IPS-NIHi7 (cell line): Measurements from ENCODE around the gene SYS1.

Experiments
- DNase-seq: peaks from one replicate; pipeline ENCODE4 v3.0.0; 2012; ENCODE audit warnings: mixed read lengths; ENCODE audit errors: extremely low spot score

The SYS1 gene

DNA sequence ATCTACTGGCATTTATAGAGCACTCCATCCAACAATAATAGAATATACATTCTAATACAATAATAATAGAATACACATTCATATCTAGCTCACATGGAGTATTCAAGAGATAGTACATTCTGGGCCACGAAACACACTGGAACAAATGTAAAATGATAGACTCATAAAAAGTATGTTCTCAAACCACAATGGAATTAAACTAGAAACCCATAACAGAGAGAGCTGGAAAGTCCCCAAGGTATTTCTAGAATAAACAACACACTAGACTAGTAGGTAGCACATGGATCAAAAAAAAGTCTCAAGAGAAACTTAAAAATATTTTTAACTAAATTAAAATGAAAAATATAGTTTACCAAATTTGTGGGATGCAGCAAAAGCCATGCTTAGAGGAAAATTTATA is 24.3 kb downstream of the SYS1 start:
- no peak for DNase-seq

DNA sequence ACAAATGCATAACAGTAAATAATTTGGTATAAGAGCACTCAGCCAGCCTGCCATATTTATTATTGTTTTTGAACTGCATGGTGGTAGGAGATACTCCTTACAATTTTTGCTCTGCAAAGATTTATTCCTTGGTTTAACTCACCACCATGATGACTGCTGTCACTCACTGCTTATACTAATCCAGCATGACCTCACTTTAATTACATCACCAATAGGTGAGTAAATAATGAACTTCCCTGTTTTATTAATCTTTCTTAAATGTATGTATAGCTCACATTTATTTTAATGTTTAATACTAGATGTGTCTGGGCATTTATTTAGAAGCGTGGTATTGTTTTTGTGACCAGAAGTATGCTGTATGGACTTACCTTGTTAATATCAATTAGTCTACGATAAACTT is 28.0 kb downstream of the SYS1 start:
- no peak for DNase-seq

DNA sequence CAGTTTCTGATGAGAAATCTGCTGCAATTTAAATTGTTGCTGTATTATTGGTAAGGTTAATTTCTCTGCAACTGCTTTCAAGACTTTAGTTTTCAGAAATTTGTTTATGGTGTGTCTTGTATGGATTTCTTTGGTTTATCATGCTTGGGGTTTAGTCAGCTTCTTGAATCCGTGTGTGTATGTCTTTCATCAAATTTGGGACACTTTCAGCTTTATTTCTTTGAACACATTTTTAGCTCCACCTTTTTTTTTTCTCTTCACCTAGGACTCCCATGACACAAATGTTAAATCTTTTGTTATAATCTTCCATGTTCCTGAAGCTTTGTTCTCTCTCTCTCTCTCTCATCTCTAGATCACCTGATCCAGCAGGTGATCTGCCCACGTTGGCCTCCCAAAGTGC is 28.6 kb downstream of the SYS1 start:
- no peak for DNase-seq

DNA sequence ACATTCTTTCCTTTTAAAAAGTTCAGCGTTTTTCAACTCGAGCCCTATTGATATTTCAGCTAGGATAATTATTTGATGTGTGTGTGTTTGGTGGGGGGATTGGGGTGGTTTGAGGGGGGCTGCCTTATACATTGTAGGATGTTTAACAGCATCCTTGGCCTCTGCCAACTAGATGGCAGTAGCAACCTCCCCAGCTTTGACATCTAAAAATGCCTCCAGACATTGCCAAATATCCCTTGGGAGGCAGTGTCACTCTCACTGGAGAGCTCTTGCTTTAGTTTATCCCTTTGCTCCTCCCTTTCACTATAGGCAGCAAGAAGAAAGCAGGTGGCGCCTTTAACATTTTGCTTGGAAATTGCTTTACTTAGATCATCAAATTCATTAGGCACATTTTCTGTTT is 29.8 kb downstream of the SYS1 start:
- DNase-seq = no peak

DNA sequence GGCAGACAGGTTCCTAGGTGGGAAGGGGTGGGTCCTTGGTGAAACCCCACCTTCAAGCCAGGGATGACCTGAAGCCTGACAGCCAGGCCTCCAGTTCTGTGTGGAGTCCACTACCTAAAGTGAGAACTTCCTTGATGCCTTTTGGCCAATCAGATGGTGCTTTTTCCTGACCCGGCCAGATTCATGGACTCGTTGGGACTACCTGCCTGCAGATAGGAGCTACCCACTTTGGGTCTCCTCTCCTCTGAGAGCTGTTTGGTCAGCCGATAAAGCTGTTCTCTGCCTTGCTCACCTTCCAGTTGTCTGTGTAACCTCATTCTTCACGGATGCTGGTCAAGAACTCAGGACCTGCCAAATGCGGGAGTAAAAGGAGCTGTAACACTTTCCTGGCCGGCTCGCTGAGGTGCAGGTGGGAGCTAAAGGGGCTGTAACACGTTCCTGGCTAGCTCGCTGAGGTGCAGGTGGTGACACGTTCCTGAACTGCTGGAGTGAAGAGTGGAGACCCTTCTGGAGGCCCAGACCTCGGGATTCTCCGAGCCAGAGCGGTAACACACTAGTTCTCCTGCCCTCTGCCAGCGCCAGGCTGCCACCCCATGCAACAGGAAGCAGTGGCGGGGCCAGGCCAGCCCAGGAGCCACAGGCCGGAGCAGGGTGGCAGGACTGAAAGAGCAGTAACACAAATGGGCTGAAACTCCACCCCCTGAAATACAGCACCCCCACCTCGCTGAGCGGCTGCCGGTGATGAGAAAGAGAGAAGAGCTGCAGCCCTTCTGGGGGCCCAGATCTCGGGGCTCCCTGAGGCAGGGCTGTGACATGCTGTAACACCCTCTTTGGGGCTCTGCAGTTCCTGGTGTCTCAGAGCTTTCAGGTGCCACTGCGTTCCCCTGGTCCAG is 31.5 kb downstream of the SYS1 start:
- DNase-seq = no peak

DNA sequence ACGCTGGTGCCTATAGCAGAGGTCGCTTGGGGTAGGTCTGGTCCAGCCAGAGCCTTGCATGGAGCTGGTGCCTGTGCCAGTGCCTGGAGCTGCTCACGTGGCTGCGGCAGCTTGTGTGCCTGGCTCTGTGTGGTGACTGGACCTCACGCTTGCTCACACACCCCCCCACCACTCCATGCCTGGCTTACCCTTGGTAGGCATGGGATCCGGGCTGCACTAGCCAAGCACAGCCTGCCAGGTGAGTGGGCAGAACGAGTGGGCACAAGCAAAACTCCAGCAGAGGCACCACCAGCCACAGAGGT is 32.1 kb downstream of the SYS1 start:
- DNase-seq = no peak

DNA sequence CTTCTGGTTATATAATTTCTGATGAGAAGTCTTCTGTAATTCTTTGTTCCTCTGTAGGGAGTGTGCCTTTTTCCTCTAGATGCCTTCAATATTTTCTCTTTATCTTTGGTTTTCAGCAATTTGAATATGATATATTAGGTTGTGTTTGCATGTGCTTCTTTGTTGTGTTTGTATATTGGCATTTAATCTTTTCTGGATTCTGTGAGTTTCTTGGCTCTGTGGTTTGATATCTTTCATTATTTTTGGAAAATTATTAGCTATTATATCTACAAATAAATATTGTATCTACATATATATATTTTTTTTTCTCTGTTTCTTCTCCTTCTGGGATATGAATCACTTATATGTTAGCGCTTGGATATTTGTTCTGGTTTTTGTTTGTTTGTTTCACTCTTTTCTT is 36.1 kb downstream of the SYS1 start:
- DNase-seq = no peak

DNA sequence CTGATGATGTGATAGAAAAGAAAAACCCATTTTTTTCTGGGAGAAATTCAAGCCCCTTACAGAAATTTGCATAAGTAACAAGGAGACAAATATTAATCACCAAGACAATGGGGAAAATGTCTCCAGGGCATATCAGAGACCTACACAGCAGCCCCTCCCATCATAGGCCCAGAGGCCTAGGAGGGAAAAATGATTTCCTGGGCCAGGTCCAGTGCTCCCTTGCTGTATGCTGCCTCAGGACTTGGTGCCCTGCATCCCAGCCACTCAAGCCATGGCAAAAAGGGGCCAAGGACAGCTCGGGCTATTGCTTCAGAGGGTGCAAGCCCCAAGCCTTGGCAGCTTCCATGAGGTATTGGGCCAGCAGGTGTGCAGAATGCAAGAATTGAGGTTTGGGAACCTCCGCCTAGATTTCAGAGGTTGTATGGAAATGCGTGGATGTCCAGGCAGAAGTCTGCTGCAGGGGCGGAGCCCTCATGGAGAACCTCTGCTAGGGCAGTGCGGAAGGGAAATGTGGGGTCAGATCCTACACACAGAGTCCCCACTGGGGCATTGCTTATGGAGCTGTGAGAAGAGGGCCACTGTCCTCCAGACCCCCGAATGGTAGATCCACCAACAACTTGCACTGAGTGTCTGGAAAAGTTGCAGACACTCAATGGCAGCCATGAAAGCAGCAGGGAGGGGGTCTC is 37.5 kb downstream of the SYS1 start:
- no peak for DNase-seq

DNA sequence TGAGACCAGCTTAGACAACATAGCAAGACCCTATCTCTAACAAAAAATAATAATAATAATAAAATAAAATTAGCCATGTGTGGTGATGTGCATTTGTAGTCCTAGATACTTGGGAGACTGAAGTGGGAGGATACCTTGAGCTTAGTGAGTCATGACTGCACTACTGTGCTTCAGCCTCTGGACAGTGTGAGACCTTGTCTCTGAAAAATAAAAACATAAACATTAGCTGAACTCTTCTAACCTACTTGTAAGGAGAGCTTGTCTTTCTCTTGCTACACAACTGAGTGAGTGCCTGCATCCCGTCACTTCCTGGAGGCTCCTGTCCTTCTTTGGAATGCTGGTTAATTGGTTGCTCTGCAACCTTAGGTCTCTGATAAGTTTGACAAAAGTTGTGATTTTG is 40.0 kb downstream of the SYS1 start:
- DNase-seq = no peak

DNA sequence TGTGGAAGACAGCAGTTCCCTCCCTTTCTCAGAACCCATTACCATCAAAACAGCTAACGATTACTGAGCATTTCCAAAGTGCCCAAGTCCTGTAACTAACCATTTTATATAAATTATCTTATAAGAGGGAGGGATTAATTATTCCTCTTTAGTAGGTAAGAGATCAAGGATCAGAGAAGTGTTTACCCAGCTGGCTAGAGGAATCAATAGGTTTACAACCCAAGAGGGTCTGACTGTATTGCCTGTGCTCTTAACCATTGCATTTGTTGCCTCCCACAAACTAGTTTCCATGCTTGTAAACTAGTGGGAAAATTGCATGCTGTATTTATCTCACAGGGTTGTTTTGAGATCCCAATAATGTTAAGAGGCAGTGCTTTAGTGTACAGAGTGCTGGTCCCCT is 41.5 kb downstream of the SYS1 start:
- DNase-seq = no peak

DNA sequence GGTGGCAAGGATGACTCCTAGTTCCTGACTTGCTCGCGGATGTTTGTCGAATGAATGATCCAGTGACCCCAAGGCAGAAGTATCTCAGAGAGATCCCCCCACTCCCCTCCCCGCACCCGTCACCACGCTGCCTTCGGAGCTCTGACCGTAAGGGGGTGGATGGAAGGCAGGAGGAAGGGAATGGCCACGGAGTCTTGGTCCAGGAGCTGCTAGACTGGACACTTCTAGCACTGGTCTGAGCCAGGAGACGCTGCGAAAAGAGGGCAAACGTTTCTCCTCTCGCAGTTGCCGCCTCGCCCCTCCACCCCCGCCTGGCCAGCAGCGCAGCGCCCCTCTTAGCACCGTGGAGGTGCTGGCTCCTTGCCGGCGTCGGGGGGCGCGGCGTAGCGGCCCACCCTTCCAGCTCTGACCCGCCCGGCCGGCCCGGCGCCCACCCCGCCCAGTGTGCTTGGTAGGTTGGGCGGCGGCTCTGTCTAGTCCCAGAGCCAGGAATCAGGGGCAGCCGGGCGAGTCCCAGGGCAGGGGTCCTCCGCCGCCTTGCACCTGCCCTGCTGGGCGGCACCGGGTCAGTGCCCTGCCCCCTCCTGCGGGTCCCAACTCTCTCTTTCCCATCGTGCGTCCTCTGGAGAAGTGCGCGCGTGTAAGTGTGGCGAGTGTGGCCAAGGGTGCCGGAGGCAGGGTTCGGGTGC is 42.8 kb downstream of the SYS1 start:
- DNase-seq = peak; percentile 48

DNA sequence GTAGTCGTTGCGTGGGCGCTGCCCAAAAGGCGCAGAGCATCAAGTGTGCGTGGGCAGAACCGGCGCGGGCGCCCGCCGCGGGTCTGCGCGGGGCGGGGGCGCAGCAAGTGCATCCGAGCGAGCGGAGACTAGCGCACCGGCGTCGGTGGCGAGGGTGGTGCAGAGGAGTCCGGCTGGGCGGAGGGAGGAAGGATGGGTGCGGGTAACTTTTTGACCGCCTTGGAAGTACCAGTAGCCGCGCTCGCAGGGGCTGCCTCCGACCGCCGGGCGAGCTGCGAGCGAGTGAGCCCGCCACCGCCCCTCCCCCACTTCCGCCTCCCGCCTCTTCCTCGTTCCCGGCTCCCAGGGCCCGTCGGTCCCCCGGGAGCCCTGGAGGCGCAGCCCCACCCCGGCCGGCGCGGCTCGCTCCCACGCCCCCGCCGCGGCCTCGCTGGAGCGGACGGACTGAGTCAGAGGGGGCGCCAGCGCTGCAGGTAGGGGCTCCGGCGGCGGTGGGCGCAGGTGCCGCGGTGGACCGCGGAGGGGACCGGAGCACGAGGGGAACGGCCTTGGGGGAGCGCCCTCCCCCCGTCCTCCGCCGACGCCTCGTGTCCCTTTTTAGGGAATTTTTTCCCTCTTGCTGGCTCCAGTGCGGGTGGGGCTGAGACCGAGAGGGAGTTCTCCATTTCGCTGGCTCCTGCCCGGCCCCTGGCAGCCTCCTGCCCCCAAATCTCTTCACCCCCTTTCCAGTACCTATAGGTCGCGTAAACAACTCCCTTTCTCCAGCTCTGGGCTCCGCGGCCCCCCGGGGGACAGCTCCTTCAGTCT is 43.5 kb downstream of the SYS1 start:
- peak; percentile 77 for DNase-seq

DNA sequence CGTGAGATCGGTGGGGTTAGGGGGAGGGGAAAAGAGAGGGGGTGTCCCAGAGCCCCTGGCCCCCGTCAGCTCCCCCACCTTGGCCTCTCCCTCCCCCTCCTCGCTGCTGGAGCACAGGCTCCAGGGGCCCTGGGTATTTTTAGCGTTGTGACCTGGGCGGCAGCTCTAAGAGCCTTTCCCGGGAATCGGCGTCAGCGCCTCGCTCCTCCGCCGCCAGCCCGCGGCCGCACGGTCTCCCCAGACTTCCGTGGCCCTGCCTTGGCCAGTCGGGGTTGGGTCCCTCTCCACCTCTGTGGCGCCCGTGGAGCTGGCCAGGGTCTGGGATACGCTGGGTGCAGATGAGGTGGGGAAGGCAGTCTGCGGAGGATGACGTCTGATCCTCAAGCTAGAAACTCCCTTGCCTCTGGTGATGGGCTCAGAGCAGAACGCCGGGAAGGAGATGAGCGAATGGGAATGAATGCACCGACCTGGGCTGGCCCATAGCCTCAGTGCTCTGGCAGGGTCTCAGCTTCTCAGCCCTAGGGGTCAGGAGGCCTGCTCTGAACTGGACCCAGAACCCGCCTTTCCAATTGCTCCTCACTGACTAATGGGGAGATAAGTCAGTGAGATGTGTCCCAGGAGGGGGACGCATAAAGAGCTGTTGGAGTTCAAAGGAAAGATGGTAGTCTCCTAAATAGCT is 44.2 kb downstream of the SYS1 start:
- DNase-seq = peak; percentile 45

DNA sequence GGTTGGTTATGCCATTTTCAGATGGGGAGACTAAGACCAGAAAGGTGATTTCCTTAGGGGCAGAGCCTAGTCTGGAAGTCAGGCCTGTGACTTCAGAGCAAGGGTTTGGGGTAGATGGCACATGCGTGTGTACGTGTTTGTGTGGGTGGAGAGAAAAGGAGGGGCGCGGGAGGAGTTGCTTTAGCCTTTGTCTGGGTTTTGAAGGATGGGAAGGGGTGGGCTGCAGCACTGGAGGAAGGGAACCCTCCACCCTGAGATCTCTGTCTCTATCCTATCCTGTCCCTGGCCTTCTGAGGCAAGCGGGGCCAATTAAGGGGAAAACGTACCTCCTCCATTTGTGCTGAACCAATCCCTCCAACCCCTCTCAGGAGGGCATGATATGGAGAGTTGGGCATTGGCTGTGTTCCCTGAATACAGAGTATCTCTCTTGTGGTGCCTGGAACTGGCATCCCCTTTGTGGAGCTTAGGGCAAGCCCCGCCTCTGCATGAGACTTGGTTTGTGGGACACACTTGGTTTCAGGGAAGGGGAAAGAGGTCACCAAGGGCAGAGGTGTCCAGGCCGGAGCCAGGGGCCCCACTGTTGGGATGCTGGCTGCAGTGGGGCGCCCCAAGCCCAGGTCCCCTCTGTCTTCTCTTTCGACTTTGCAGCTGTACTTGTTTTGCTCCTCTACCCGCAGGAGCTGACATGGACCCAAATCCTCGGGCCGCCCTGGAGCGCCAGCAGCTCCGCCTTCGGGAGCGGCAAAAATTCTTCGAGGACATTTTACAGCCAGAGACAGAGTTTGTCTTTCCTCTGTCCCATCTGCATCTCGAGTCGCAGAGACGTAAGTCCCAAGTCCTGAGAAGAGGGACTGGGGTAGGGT is 45.1 kb downstream of the SYS1 start, which contains the start of gene DBNDD2:
DBNDD2 (plus strand) TSS at position 507 of the 863 bp plus-strand sequence; CDS start at position 686, 179 bp downstream.
- DNase-seq = no peak

DNA sequence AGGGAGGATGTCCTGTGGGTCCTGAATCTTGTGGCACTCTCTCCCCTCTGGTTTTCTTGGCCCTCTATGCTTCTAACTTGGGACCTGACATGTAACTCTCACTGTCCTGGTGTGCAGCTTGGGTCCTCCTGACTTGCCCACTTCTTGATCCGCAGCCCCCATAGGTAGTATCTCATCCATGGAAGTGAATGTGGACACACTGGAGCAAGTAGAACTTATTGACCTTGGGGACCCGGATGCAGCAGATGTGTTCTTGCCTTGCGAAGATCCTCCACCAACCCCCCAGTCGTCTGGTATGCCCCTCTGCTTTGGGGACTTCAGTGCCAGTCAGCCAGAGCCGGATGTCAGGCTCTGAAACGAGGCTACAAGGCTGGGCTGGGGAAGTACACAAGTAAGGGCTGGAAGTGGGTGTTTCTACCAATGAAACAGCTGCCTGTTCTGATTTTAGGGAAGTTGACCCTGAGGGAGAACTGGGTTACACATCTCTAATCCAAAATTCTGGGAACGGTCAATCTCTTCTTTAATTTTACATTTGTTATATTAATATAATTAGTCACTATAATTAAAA is 45.8 kb downstream of the SYS1 start:
- no peak for DNase-seq

DNA sequence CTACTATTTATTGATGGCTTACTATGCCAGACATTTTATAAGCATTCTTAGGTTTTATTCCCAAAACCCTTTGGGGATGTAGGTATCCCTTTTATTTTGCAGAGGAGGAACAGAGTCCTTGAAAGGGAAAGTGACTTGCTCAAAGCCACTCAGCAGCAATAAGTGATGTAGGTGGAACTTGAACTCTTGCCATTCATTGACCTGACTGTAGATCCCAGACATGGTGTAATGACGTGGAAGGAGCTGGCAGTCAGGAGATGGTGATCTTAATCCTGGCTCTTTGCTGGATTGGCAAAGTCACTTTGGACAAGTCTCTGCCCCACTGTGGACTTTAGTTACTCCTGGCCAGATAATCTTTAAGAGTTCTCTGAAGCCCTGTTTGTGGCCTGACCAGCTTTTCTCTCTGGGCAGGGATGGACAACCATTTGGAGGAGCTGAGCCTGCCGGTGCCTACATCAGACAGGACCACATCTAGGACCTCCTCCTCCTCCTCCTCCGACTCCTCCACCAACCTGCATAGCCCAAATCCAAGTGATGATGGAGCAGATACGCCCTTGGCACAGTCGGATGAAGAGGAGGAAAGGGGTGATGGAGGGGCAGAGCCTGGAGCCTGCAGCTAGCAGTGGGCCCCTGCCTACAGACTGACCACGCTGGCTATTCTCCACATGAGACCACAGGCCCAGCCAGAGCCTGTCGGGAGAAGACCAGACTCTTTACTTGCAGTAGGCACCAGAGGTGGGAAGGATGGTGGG is 46.7 kb downstream of the SYS1 start:
- no peak for DNase-seq

DNA sequence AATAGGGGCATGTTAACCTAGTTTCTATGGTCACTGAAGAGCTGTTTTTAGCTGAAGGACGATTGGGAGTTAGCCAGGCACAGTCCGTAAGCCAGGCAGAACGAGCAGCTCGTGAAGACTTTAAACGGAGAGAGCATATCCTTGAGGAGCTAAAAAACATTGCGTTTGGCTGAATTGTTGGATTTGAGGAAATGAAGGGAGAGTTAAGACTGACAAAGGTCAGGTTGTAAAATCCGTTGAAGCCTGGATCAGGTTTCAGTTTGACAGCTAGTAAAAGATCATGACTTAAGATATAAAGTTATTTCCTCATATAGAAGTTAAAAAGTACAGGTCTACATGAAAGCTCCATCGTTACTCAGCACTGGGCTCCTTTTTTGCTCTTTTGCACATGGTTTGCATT is 47.9 kb downstream of the SYS1 start:
- no peak for DNase-seq

DNA sequence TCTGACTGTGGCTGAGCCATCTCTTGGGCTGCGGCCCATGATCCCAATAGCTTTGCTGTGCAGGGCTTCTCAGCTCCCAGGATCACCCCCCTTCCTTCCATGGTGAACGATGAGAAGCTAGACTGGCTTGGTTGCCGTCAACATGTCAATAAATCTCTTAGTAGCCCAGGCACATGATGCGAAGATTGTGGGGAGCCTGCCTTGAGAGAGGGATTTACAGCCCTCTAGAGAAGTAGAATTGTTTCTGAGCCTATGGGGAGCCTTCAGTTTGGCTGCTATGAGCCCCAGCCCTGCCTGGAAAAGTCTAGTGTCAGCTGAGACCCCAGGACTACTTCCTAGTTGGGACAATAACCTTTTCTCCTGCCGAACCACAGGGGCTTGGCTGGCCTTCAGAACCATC is 49.7 kb downstream of the SYS1 start:
- DNase-seq = no peak

DNA sequence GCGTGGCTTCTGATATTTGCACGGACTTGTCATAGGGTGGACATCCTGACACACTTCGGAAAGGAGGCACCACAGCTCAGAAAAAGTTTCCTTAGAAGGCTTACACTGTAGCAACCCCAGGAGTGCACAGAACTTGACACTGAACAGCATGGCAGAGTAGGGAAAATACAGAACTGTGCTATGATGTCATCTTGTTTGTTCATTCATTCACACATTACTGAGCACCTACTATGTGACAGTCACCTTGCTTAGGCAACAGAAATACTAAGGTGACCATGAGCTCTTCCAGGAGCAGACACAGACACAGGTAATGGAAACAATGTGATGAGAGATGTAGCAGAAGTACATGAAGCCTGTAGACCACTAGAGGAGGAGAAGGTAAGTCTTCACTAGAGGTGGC is 50.5 kb downstream of the SYS1 start:
- no peak for DNase-seq
